DMS 273 (cell line): ENCODE results near the gene LYL1.

Source experiments
- DNase-seq: peaks from one replicate; lab custom pipeline; 2025; ENCODE audit not compliant: unreplicated experiment; lab: John Stamatoyannopoulos, UW

The LYL1 gene

DNA sequence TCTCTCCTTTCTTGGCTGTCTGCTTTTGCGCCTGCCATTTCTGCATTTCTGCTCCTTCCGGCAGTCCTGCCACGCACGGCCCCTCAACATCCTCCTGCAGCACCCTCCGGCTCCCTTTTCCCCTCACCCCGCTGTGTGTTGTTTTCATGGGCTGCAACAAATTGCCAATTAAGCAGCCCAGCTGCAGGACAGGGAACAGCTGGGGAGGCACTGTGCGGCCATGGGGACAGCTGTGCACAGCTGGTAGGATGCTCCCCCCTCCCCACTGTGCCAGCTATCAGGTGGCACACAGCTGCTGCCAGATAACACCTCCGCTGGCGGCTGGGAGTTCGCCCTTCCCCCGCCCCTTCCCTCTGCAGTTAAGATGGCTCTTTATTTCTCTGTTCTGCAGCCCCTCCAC is 25.4 kb downstream of the LYL1 start:
- DNase-seq: peak; percentile 79

DNA sequence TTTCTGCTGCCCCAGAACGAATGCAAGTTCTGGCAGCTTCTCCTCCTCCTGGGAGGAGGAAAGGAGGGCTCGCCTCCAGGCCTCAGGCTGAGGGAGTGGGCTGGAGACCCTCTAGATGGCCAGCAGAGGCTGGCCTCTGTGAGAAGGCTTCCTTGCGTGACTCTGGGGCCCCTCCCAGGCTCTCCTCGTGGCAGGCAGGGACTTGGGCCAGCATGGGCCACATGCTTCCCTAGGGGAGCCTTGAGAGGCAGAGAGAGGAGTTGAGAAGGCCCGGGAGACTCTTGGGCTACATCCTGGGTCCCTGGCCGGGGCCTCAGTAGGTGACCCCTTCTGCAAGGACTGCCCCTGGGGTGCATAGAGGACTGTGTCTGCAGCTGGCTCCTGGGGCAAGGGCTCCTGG is 25.9 kb downstream of the LYL1 start:
- no peak for DNase-seq

DNA sequence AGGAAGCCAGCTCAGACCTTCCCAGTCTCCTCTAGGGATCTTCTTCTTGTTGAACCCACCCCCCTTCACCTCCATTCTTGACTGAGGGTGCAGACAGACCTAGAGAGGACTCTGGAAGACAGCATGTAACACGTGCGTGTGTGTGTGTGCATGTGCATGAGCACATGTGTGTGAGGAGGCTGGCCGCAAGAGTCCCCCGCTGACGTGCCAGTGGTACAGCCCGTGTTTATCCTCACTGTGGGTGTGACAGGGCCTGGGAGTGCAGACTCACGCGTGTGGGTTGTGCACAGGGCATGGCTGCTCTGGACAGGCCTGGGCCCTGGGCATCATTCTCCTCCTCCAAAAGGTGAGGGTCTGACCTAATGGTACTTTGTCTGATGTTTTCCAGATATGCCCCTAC is 26.3 kb downstream of the LYL1 start:
- no peak for DNase-seq

DNA sequence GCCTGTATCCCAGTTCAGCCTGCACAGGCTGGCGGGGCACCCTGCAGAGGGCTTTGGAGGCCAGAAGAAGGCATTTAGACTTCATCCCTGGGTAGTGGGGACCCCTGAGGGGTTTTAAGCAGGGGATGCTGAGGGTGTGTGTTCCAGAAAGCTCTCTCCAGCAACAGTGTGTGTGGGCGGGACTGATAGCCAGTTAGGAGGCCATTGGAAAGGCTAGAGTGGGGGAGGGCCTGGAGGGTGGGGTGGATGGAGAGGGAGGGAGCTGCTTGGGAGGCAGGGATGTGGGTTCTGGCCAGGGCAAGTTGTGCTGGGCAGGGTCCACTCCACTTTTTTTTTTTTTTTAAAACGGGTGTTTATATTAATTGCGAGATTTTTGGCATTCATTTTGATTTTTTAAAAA is 28.3 kb downstream of the LYL1 start:
- DNase-seq: no peak

- no peak for DNase-seq
These were observed 29.4 kb downstream of the LYL1 start for GRCh38 chr19:13073263-13073662.

GRCh38 chr19:13072188-13072908 is 30.3 kb downstream of the LYL1 start:
- DNase-seq: no peak

GRCh38 chr19:13071444-13072187 is 31.0 kb downstream of the LYL1 start:
- DNase-seq: peak; percentile 40

- no peak for DNase-seq
These were observed 32.1 kb downstream of the LYL1 start for GRCh38 chr19:13070425-13071140.

DNA sequence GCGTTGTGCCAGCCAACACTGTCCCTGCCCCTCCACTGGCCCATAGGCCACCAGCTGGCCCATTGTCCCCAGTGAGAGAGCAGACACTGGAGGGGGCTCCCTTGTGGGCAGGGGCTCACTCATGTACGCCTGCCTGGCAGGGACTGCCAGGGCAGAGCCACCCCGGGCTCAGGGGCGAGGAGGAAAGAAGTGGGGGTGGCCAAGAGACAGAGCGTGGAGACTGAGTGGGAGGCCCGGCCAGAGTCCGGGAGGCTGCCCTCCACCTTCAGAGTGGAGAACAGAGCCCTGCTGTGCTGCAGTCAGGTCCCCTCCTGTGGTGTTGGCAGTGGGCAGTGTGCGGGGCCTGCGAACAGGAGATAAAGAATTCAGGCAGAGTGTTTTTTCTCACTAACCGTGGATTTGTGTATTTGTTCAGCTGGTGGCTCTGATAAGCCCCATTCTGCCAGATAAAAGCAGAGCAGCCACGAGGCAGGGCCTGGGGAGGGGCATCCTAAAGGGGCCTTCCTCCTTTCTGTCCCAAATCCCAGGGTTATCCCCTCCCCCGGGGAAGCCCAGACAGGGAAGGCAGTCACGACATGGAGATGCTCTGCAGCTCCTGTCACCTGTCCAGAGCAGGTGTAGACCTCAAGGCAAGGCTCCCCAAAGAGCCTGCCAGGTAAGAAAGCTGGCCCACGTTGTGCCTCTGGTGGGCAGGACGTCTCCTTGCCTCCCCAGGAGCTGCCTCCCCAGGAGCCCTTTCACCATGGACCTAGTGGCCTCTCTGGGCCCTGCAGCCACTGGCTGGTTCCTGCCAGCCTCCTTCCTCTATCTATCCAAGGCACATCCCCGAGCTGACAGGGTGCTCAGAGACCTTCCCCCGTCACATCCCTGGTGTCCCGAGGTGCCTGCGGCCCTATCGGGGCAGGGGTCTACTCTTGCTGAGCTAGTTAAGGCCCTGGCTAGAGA is 33.0 kb downstream of the LYL1 start:
- no peak for DNase-seq

- no peak for DNase-seq
These were observed 34.4 kb downstream of the LYL1 start for GRCh38 chr19:13068085-13068846.

GRCh38 chr19:13066933-13067807 is 35.5 kb downstream of the LYL1 start:
- DNase-seq: no peak

- DNase-seq: no peak
These were observed 36.4 kb downstream of the LYL1 start for GRCh38 chr19:13066226-13066625.

DNA sequence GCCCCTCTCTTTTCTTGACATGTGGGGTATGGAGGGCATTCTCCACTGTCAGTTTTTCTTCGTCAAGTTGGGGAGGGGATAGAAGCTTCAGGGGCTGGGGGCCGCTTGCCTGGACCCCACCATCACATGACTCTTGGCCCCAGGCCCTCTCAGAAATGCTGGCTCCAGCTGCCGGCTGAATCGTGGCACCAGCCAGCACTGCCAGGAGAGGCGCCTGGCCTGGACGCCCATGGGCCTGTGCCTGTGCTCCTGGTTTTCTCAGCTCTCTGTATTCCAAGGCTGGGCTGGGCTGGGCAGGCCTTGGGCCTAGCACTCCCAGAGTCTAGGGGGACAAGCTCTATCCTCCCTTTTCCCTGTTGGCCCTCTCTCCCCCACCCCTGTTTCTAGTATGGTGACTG is 38.6 kb downstream of the LYL1 start:
- no peak for DNase-seq

DNA sequence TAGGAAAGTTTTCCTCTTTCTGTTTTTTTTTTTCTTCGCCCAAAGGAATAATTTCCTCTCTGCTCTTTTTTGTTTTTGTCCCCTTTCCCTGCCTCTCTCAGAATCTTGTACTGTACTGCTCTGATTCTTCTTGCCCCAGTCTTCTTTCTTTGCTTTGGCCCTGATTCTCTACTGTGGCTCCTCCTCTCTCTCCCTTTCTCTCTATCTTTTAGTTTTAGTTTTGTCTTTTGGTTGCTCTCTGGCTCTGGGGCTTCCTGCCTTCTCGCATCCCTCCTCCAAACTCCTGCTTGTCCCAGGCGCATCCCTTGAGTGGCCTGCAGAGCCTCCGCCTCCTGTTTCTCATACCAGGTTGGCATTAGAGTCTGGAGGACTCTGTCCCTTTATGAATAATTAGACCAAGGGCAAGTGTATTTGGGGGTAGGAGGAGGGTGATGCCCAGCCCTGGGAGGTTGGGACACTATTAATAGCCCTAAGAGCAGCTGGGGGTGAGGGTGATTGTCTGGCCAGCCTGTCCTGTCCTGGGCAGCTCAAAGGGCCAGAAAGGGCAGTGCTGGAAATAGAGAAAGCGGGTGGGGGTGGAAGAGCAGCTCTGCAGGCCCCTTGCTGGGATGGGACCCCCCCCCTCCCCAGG is 39.1 kb downstream of the LYL1 start:
- no peak for DNase-seq

- no peak for DNase-seq
These were observed 40.3 kb downstream of the LYL1 start for GRCh38 chr19:13062317-13062716.

DNA sequence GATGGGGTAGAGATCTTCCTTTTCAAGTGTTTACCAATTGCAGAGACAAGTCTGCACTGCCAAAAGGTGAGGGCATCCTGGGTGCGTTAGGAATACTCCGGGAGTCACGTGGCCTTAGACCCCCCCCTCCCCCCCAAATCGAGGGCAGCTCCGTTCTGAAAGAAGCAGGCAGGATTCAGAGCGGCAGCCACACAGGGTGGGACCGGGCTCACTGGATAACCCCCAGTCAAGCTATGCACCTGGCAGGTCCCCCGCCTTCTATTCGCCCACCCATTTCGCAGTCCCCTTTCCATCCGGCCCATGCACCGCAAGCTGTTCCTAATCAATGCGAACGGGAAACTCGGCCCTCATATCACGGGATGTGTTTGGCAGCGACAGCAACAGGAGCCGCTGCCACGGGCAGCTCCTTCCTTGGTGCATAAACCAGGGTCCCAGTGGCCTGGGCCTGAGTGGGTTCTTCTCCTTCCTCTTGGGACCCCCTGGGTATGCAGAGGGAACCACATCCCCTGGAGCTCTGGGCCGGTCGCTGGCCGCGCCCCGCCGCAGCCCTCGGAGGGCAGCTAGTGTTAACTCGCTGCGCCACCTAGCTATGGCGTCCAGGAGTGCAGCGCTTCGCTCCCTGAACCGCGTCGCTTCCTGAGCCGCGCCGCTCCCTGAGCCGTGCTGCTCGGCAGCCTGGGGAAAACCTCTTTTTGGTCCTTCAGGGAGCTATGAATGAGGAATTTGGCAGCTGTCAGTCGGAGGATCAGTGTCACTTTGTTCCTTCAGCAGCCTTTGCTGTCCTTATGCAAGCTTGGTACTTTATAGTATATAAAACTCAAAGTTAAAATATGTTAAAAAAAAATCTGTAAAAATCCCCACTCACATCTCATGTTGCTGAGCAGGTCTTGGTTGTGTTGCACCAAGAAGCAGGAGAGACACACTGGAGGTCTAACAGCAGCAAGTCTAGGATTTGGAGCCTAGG is 41.4 kb downstream of the LYL1 start:
- DNase-seq: peak; percentile 94

DNA sequence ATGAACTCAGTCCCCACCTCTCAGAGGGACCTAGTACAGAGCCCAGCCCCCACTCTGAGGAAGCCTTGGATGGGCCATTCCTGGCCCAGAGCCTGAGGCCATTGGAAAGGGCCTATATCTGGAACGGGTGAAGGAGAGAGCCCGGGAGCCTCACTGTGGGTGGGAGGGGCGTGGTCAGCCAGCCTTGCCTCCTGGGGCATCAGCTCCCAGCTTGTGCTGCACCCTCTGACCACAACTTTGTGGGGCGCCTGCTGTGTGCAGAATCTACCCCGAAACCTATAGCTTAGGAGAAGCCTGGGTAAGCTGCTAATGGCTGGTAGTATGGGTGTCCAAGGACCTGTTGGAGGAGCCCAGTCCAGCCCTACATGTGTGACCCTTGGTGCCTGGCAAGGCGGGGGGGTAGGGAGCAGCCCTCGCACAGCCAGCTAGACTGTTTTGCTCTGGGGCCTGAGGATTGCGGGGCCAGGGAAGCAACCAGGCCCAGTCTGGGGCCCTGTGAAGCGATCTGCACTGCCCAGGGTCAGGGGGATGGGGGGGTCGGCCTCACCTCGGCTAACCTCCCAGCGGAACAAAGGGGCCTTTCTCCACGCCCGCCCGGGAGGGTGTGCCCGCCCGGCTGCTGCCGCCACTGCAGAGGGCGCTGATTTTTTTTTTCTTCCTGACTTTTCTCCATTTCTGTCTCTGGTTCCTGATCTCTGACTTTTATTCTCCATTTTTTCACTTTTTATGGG is 42.3 kb downstream of the LYL1 start:
- peak; percentile 37 for DNase-seq
